CD14-positive monocyte (primary cell): Measurements from ENCODE around the gene MED13L. TPM values are rescaled to one million over a fixed set of nuclear protein-coding genes. Genes with fewer than 3 reads are reported as not detected.
A peak's percentile ranks its signal among the peaks of the same experiment; 100 is the strongest.

ENCODE experiments used
- DNase-seq, 3 donors: peaks; one replicate each; pipeline ENCODE4 v3.0.0-alpha.2; 2011 to 2022
- H2AFZ ChIP-seq: 2 replicates; pipeline ENCODE4 v1.6.0; 2012; ENCODE audit warnings: mild to moderate bottlenecking, low read depth, low read length, inconsistent platforms; ENCODE audit not compliant: insufficient read depth, poor library complexity, severe bottlenecking
- H3K27ac ChIP-seq, 2 donors: 1 replicate in 1 of 2; 2 replicates in 1 of 2; pipeline ENCODE4 v1.5.1; 2012 to 2013; ENCODE audit warnings: low read length in 2 of 2, control low read depth in 1 of 2, inconsistent platforms in 1 of 2, low read depth in 1 of 2, mild to moderate bottlenecking in 1 of 2
- H3K27me3 ChIP-seq, 2 donors: one replicate each; pipeline versions ENCODE4 v1.6.0 to v1.6.1; 2011 to 2013; ENCODE audit warnings: low read length in 2 of 2; ENCODE audit not compliant: control insufficient read depth in 2 of 2, insufficient read depth in 2 of 2
- H3K36me3 ChIP-seq, 2 donors: replicated peaks in 1 of 2; 1 replicate in 1 of 2; 2 replicates in 1 of 2; pipeline versions ENCODE4 v1.5.1 to v1.6.1; 2012 to 2013; ENCODE audit warnings: low read length in 2 of 2, control low read depth in 1 of 2, inconsistent platforms in 1 of 2, mild to moderate bottlenecking in 1 of 2; ENCODE audit not compliant: insufficient read depth in 2 of 2, control insufficient read depth in 1 of 2
- H3K4me1 ChIP-seq, 2 donors: 1 replicate in 1 of 2; 2 replicates in 1 of 2; pipeline versions ENCODE4 v1.5.1 to v1.6.1; 2012 to 2013; ENCODE audit warnings: low read length in 2 of 2, control low read depth in 1 of 2, inconsistent platforms in 1 of 2, mild to moderate bottlenecking in 1 of 2, moderate library complexity in 1 of 2; ENCODE audit not compliant: insufficient read depth in 2 of 2, control insufficient read depth in 1 of 2
- H3K4me2 ChIP-seq: replicated peaks from 2 replicates; pipeline ENCODE3; 2012; ENCODE audit warnings: low read length, moderate library complexity, mild to moderate bottlenecking; ENCODE audit not compliant: poor library complexity, severe bottlenecking; ENCODE audit errors: extremely low read depth
- H3K4me3 ChIP-seq, 3 experiments: fragments of 200-600 bp in 1 of 3; sonication (generic) in 1 of 3; replicated peaks in 1 of 3; 1 replicate in 2 of 3; 2 replicates in 1 of 3; pipeline ENCODE4 v1.5.1; 2011 to 2013; ENCODE audit warnings: low read length in 3 of 3, mild to moderate bottlenecking in 3 of 3, control low read depth in 2 of 3, low read depth in 2 of 3, inconsistent platforms in 1 of 3, moderate library complexity in 1 of 3
- H3K79me2 ChIP-seq: 2 replicates; pipeline ENCODE4 v1.6.0; 2012; ENCODE audit warnings: mild to moderate bottlenecking, control low read depth, inconsistent platforms, low read length, moderate library complexity; ENCODE audit not compliant: insufficient read depth
- H3K9ac ChIP-seq: 2 replicates; pipeline ENCODE4 v1.6.0; 2017; ENCODE audit warnings: low read length, mild to moderate bottlenecking; ENCODE audit not compliant: insufficient read depth, poor library complexity, severe bottlenecking
- H3K9me3 ChIP-seq, 2 donors: replicated peaks in 1 of 2; 1 replicate in 1 of 2; 2 replicates in 1 of 2; pipeline versions ENCODE4 v1.5.1 to v1.6.1; 2012 to 2013; ENCODE audit warnings: low read length in 2 of 2, control low read depth in 1 of 2; ENCODE audit not compliant: control insufficient read depth in 1 of 2, insufficient read depth in 1 of 2
- H4K20me1 ChIP-seq: 2 replicates; pipeline ENCODE4 v1.6.0; 2012; ENCODE audit warnings: mild to moderate bottlenecking, low read length, control low read depth, moderate library complexity; ENCODE audit not compliant: insufficient read depth
- H3K27ac Mint-ChIP-seq, 7 donors: one replicate each; pipeline ENCODE4 v1.8.0; 2020; ENCODE audit warnings: mild to moderate bottlenecking in 7 of 7, mixed read lengths in 7 of 7, moderate library complexity in 6 of 7, inconsistent platforms in 2 of 7
- H3K27me3 Mint-ChIP-seq, 3 donors: one replicate each; pipeline ENCODE4 v1.8.0; 2021 to 2022; ENCODE audit warnings: low read depth in 3 of 3, mild to moderate bottlenecking in 3 of 3, mixed read lengths in 3 of 3, moderate library complexity in 3 of 3, inconsistent platforms in 1 of 3
- H3K36me3 Mint-ChIP-seq, 2 donors: one replicate each; pipeline ENCODE4 v1.8.0; 2020; ENCODE audit warnings: mixed read lengths in 2 of 2, inconsistent platforms in 1 of 2, mild to moderate bottlenecking in 1 of 2
- H3K4me1 Mint-ChIP-seq: one replicate; pipeline ENCODE4 v1.8.0; 2020; ENCODE audit warnings: mild to moderate bottlenecking, mixed read lengths
- H3K4me3 Mint-ChIP-seq, 2 donors: one replicate each; pipeline ENCODE4 v1.8.0; 2020; ENCODE audit warnings: mild to moderate bottlenecking in 2 of 2, mixed read lengths in 2 of 2, moderate library complexity in 1 of 2
- H3K9me3 Mint-ChIP-seq, 7 donors: one replicate each; pipeline ENCODE4 v1.8.0; 2020 to 2022; ENCODE audit warnings: mixed read lengths in 7 of 7, mild to moderate bottlenecking in 6 of 7, moderate library complexity in 6 of 7, inconsistent platforms in 2 of 7
- CTCF ChIP-seq: fragments of 200-600 bp; IDR thresholded peaks from one replicate; pipeline ENCODE4 v1.8.0; 2022; ENCODE audit warnings: antibody characterized with exemption, mild to moderate bottlenecking
- WGBS: methylation state at CpG from one replicate; pipeline ENCODE4 v1.1.5; 2013; ENCODE audit warnings: missing lambda C conversion rate; ENCODE audit not compliant: insufficient coverage; 5-methylcytosine and 5-hydroxymethylcytosine counted together
- intact Hi-C, 2 donors: fragments of 100-400 bp; cut with micrococcal nuclease; formaldehyde crosslinking; loops; one replicate each; pipeline versions ENCODE4 v1.15.0 to v1.15.1; 2023
- polyA plus RNA-seq, 3 donors: library from polyadenylated mRNA; depleted of rRNA in 1 of 3; unstranded in 2 of 3; stranded (reverse) in 1 of 3; fragments of 300-500 nt in 2 of 3; fragments of >200 nt in 1 of 3; fragmentation: Illumina TruSeq in 2 of 3; gene quantifications; 1 replicate in 2 of 3; 2 replicates in 1 of 3; pipeline ENCODE4 v1.2.3, GENCODE V29; 2012 to 2021

MED13L gene
- polyA plus RNA-seq, 3 donors: 4.4 to 42.0 (median 7.5) TPM

GRCh38 chr12:116024769-116025168 lies 252.7 kb downstream of the MED13L start:
- H3K4me3 Mint-ChIP-seq: no peak overlapping the region
- no peak for DNase-seq
- WGBS: no CpG with 5 or more reads among the region's 2 CpGs
- no peak overlapping the region for H3K4me3 ChIP-seq
- peaks cover 98% of the 10 kb centered on the region for H4K20me1 ChIP-seq
- peaks cover 7% of the 10 kb centered on the region for H3K4me1 Mint-ChIP-seq
- no peaks in the 10 kb centered on the region for H3K27me3 ChIP-seq
- H3K4me2 ChIP-seq: no peak overlapping the region
- H3K36me3 ChIP-seq: peaks cover 11 to 25% of the 10 kb centered on the region in 2 donors
- no peaks in the 10 kb centered on the region for H3K9me3 ChIP-seq
- H3K79me2 ChIP-seq: peaks cover 93% of the 10 kb centered on the region
- no peak for TF ChIP-seq CTCF
- no peak overlapping the region for H3K27ac Mint-ChIP-seq
- no peak overlapping the region for H2AFZ ChIP-seq
- H3K27me3 Mint-ChIP-seq: no peaks in the 10 kb centered on the region
- H3K4me1 ChIP-seq: no peaks in the 10 kb centered on the region
- no peaks in the 10 kb centered on the region for H3K9me3 Mint-ChIP-seq
- no peak overlapping the region for H3K27ac ChIP-seq
- H3K9ac ChIP-seq: no peak overlapping the region
- intact Hi-C loops: no loop called here
- H3K36me3 Mint-ChIP-seq: peaks cover 11 to 23% of the 10 kb centered on the region in 2 donors

DNA sequence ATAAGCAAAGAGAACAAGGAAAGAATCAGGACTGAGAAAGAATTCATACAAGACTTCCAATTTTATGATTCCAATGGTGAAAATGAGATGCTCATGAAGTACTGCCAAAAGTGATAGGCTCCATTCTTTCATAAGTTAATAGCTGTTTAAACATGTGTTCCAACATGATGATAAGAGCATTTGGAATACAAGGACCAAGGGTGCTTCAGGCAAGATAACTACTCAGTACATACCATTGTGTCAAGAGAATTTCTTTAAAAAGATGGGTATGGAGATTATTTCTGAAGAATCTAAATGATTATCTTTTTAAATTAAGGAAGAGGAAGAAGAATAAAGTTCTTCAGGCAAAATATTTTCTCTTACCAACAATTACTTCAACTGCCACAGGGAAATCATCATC lies 258.1 kb downstream of the MED13L start:
- peak overlapping the region in 3 of 7 donors; percentile 19 to 74 (median 27) for H3K27ac Mint-ChIP-seq
- no peaks in the 10 kb centered on the region for H3K9me3 ChIP-seq
- peaks cover 92% of the 10 kb centered on the region for H4K20me1 ChIP-seq
- H3K9me3 Mint-ChIP-seq: no peaks in the 10 kb centered on the region
- no peaks in the 10 kb centered on the region for H3K27me3 Mint-ChIP-seq
- no peak for TF ChIP-seq CTCF
- no peak overlapping the region for H3K9ac ChIP-seq
- H3K36me3 ChIP-seq: peaks cover 51 to 79% of the 10 kb centered on the region in 2 donors
- DNase-seq: no peak
- H3K27ac ChIP-seq: peak overlapping the region in 1 of 2 donors; percentile 49
- intact Hi-C loops: no loop called here
- H3K79me2 ChIP-seq: peaks cover 70% of the 10 kb centered on the region
- no peak overlapping the region for H3K4me2 ChIP-seq
- H3K27me3 ChIP-seq: no peaks in the 10 kb centered on the region
- H3K4me1 Mint-ChIP-seq: peaks cover 5% of the 10 kb centered on the region
- no peak overlapping the region for H3K4me3 Mint-ChIP-seq
- no peak overlapping the region for H3K4me3 ChIP-seq
- H3K36me3 Mint-ChIP-seq: peaks cover 52 to 59% of the 10 kb centered on the region in 2 donors
- H3K4me1 ChIP-seq: no peaks in the 10 kb centered on the region
- no peak overlapping the region for H2AFZ ChIP-seq
